ENCODE data around the gene SCLT1.
A peak's percentile ranks its signal among the peaks of the same experiment; 100 is the strongest.

Gene SCLT1

GRCh38 chr4:128837198-128837597 is 256.1 kb downstream of the SCLT1 start:
- no peak for DNase-seq

DNA sequence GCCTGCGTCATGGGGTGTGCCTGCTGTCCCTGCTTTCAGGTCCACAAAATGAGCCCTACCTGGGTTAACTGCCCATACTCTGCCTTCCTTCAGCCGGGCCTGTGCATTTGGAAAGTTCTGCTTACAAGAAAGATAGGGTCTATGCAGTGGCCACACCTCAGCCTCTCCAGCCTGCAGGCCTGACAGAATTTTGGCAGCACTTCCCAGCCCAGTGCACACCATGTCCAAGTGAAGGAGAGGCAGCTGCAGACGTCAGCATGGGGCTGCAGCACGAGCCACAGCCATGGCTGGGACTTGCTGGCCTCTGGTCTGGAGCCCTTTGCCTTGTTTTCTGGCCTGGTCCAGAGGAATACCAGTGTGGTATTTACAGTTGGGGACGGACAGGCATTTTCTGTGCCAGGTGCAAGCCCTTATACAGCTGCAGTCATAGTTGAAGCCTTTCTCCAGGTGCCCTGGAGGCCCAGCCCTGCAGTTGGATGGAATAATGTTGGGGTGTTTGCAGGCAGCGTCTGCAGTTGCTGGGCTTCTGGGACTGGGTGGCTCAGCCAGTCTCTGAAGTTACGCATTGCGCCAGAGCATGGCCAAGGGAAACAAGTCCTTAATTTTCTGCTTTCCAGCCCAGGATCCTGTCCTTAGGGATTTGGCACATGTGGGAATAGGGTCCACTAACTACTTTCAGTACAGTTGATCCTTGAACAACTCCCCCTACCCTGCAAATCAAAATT is 257.7 kb downstream of the SCLT1 start:
- DNase-seq: peak in 6 of 14 donors; percentile 16 to 60 (median 28)
